HUDEP-2 (cell line): Measurements from ENCODE around the gene MORN1.
"Not testable (repeated sequence)": the region's sequence is repeated elsewhere in the genome, so short reads cannot be mapped to it uniquely, and the experiment has no call there.

Source experiments
- DNase-seq, 76 experiments: peaks; one replicate each; lab custom pipeline; 2025; ENCODE audit not compliant: unreplicated experiment in 76 of 76; lab: John Stamatoyannopoulos, UW

The MORN1 gene

DNA sequence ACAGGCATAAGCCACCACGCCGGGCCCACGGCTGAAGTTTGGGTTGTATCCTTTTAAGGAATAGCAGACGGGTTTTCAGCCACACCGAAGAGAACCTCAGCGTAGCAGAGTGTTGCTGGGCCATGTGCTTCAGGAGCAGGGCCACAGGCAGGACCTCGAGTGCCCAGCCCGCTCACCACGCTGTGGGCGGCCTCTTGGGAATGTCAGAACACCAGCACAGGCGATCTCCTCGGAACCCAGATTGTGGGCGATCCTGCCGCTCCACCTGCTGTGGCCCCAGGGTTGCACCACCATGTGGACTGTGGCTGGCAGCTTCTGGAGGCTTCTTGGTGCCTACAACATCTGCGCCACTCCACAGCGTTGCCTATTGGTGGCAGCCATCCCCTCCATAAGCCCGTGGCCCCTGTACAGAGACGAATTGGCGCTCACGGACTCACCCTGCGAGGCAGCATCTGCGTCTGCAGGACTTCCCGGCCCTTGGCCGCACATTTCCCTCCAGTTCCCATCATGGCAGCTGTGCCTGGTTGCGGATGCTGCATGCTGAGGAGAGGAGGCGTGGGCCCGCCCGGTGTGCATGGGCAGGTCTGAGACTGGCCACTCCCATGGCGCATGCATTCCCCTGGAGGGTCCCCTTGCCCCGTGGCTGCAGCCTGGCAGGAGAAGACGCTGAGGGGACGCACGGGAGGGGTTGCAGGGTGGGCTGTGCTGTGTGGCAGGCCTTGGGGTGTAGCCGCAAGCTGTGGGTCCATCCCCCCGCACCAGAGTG is 93.9 kb downstream of the MORN1 start:
- no peak for DNase-seq

DNA sequence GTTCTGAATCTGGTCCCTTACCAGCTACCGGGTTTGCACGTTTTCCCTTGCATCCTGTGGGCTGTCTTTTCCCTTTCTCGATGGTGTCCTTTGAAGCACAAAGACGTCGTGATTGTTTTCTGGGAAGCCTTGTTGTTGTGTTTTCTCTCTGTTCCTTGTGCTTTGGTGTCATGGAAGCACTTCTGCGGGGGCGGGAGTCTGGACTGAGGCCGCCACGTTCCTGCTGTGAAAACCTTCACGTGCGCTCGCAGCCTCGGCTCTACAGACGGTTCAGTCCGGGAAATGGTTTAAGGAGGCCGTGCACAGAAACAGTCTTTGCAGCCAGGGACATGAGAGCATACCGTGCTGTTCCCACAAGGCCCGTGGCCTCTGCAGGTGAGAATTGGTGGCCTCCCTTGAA is 94.7 kb downstream of the MORN1 start:
- DNase-seq, result no peak

DNA sequence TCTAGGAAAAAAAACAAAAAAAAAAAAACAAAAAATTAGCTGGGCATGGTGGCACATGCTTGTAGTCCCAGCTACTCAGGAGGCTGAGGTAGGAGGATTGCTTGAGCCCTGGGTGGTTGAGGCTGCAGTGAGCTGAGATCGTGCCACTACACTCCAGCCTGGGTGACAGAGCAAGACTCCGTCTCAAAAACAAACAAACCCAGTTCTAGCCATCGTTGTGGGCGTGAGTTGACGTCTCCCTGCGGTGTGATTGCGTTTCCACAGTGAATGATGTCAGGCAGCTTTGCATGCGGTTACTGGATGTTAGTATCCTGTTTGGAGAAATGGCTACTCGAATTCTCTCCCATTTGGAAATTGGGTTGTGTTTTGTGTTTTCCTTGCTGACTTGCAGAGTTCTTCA is 95.1 kb downstream of the MORN1 start:
- DNase-seq, result not testable (repeated sequence)

DNA sequence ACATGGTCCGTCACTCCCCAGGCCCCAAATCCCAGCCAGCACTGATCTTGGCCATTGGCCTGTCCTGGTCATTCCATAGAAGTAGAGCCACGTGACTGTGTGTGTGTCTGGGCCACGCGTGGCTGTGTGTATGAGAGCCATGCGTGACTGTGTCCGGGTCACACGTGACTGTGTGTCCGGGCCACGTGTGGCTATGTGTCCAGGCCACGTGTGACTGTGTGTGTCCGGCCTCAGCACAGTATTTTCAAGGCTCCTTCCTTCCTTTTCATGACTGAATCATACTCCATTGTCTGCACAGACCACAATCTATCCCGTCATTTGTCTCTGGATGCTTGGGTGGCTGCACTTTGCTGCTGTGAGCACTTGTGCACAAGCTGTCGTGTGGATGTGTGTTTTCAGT is 95.8 kb downstream of the MORN1 start:
- no peak for DNase-seq

DNA sequence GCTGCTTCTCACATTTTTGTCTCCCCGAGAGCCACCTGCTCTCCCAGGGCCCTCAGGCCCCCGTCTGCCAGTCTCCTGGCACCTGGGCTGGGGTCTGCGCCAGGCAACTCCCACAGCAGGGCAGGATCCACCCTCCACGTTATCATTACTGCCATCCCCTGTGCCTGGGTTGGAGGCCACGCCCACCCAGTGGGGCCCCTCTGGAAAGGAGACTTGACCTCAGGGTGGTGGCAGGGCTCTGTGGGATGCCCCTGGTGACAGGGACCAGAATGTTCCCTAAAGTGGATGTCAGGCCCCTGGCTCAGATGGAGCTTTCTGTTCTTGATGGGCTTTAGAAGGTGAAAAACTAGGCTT is 96.7 kb downstream of the MORN1 start:
- DNase-seq, result peak in 7 of 76 experiments; percentile 6 to 33 (median 14)

DNA sequence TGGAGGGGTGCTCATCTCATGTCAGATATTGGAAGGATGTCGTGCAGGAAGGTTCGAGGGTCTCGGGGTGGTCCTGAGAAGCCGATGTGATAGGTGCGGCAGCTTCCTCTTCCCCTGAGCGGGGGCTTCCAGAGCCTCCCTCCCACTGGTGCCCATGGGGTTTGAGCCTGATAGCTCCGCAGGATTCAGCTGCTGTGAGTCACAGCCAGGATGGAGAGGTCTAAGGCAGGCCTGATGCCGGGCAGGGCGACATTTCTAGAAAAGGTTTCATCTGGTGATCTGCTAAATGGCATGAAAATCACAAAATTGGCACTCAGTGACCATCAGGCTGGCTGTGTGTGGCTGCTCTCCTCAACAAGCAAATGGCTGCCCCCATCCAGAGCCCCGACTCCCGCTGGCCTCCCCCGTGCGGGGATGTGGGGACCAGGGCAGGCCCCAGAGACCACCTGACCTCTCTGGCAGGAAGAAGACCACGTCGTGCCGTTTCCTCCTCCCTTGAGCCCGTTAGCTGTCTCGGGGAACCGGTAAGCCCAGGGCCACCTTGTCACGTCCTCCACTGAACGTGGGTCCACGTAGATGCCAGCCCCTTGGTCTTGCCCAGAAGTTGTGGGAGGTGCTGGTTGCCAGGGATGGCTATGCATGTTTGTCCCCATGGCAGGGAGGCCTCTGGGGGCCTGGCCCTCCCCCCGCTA is 97.2 kb downstream of the MORN1 start:
- DNase-seq, result no peak

DNA sequence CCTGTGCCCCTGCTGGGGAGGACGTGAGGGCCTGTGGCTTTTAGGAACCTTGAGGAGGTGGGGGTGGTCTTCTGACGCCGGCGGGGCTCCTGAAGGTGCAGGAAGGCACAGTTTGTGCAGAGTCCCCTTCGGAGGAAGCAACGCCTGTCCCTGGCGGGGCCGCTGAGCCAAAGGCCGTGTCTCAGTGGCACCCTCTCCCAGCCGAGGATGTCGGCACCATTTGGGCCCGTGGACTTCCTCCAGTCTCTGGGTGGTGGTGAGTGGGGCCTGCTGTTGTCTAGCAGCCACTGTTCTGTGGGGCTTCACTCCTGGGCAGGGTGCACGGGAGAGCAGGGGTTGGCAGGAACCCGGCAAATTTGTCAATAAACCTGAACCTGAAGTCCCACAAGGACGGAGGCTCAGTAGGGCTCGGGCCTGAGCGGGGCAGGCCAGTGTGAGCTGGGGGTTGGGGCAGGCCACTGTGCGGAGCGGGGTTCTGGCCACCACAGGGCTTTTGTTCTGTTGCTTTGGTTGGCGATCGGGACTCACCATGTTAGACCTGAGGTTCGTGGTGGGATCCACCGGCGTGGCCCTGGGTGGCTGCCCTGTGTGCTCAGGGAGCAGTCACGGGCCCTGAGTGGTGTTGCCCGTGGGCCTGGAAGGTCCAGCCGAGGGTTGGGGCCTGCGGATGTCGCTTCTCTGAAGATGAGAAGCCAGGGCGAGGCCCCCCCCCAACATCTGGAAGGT is 98.5 kb downstream of the MORN1 start:
- DNase-seq, result no peak

DNA sequence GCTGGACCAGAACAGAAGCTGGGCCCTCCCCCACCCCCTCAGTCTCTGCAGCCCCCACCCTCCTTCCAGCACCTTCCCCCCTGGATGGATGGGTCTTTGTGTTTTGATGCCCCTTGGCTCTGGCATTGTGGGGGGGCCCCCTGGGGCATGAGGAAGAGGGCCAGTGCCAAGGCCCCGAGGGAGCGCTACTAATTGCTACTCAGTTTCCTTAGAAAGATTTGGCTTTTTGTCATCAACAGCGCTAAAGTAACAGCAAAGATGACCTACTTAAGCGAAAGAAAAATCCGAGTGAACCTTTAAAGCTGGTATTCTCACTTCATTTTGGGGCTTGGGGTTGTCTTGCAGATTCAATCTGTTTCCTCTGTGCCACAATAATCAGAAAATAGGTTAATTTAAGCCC is 99.8 kb downstream of the MORN1 start:
- DNase-seq, result no peak

DNA sequence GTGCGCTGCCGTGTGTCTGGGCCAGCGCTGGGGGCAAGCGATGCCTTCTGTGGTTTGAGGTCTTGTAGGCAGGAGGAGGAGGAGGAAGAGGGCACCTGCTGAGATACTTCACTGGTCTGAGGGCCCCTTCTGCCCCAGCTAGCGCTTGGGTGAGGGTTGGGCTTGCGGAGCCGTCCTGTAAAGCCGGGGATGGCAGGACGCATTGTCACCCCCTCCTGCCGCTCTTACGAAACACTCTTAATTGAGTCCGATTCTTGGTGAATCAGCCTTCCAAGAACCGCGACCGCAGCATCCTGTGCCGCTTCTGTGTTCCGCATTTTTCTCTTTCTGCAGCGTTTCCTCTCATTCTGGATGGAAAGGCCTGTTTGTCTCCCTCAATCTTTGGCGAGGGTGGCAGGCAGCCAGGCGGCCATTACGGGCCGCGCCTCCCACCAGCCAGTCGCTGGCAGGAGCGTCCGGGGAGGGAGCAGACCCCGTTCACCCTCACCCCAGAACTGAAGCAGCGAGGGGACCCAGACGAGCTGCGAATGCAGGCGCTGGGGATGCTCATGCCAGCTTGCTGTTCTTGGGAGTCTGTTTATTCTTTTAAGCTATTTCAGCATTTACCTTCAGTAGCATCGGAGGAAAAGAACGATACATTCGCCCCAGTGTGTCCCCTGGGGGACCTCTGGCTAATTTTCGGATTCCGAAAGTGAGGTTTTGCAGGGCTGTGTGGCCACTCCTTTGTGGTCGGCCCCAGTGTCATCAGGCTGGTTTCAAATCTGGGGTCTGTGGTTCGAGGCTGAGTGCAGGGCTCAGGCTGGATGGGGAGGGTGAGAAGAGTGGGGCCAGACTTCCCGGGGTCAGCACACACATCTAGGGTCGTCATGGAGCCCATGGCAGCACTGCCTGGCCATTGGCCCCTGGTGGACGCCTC is 100.5 kb downstream of the MORN1 start:
- DNase-seq, result peak in 69 of 76 experiments; percentile 19 to 82 (median 56)

DNA sequence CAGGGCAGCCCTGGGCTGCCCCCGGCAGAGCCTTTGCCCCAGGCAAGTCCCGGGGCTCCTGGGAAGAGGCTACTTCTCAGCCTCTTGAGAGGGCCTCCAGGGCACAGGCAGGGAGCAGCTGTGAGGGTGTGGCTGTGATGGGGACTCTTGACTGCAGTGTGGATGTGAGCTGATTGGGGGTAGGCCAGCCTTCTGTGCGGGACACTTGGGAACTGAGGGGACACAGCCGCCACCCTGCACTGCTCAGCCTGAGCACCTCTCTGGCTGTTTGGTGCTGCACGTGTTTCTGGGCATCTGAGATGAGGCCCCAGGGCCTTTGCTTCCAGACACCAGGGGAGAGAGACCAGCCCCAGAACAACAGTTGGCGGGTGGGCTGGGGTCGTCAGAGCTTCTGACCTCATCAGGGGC is 101.2 kb downstream of the MORN1 start:
- DNase-seq, result peak in 64 of 76 experiments; percentile 6 to 79 (median 48)

DNA sequence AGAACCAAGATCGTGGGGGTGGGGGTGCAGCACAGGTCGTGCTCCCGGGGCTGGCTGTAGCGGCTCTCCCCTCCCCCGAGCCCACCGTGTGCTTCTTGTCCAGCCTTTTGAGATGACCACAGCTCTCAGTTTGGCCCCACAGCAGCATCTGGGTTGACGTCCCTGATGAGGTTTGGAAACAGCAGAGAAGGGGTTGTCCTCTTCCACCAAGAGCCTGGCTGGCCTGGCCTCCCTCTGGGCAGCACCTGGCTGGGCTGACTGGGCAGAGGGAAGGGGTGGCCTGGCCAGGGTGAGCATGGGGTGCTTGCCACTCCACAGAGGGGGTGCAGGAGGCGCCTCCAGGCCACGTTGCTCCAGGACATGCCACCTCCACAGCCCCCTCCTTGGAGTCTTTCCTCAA is 101.7 kb downstream of the MORN1 start:
- no peak for DNase-seq

DNA sequence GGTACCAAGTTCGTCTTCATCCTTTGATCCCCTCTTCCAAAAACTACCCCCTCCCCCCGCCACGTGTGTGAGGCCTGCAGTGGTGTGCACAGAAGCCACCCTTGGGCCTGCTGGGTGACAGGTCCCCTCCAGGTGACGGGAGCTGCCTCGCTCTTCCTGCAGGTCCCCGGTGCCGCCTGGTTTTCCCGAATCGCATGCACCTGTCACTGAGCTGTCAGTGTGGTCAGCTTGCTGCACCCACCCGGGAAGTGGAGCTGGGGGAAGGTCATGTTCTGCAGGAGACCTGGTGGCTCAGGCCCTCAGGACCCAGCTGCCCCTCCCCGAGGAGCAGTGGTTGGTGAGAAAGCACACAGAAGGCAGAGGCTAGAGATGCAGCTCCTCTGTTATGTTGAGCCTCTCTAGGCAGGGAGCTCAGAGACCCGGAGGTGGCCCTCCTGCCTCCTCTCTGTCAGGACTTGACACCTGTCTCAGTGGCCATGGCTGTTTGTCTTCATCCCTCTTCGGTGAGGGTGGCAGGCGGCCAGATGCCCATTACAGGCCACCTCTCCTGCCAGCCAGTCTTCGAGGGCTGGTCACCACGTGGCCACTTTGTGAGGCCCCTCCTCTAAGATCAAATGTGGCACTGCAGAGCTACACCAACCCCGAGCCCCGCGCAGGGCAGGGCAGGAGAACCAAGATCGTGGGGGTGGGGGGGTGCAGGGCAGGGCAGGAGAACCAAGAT is 102.4 kb downstream of the MORN1 start:
- DNase-seq, result no peak

DNA sequence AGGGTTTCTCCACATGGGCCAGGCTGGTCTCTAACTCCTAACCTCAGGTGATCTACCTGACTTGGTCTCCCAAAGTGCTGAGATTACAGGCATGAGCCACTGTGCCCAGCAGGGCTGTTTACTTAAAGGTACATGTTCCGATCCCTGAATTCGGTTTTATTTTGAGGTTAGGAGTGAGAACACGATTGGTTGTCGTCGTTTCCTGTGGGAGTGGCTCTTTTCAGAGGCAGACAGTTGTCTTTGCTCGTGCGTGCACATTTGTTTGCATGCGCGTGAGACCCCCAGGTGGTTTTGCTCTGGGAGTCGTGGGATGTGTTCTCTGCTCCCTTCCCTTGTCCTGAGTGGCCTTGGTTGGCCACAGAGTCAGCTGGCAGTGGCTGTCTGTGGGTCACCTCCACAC is 103.0 kb downstream of the MORN1 start:
- no peak for DNase-seq

DNA sequence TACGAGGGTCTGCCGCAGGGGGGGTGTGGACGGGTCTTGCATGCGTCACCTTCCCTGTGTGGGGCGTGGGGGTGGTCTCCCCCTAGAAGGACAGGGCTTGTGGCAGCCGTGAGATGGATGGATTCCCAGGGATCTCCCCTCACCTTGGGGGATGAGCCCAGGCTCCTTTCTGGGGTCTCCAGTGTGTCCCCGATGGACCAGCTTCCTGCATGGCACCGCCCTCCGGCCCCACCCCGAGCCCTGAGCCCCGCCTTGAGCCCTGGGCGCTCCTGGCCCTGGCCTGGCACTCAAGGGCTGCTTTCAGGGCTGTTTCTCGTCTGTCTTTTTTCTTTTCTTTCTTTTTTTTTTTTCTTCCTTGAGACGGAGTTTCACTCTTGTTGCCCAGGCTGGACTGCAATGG is 103.7 kb downstream of the MORN1 start:
- DNase-seq, result no peak

DNA sequence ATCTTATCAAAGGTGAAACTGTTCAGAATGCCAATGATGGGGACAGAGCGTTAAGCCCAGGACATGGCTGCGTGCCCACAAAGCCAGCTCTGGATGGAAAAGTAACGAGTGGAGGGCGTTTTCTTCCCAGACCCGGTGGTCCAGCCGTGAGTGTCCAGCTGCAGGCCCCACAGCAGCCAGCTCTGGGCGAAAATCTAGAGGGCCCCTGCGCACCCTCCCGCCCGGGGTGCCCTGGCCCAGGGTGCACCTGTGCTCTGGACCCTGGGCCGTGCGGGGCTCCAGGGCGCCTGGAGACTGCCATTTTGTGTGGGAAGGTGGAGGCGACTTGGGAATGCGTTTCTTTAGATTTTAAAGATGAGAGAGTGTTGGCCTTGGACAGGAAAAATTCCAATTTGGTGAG is 104.4 kb downstream of the MORN1 start:
- DNase-seq, result no peak

DNA sequence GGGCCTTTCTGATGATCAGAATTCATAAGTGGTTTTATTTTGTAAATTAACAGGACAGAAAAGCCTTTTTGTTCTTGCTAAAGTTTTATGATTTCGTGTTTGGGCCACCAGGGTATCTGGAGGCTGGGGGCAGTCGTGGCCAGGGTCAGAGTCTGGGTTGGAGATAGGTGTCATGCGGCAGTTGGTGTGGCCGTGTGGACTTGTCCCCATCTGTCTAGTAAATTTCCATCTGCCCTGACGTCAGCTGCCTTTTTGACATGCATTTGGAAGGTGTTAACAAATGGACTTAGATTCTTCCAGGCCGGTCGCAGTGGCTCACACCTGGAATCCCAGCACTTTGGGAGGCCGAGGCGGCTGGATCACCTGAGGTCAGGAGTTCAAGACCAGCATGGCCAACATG is 106.4 kb downstream of the MORN1 start:
- no peak for DNase-seq

DNA sequence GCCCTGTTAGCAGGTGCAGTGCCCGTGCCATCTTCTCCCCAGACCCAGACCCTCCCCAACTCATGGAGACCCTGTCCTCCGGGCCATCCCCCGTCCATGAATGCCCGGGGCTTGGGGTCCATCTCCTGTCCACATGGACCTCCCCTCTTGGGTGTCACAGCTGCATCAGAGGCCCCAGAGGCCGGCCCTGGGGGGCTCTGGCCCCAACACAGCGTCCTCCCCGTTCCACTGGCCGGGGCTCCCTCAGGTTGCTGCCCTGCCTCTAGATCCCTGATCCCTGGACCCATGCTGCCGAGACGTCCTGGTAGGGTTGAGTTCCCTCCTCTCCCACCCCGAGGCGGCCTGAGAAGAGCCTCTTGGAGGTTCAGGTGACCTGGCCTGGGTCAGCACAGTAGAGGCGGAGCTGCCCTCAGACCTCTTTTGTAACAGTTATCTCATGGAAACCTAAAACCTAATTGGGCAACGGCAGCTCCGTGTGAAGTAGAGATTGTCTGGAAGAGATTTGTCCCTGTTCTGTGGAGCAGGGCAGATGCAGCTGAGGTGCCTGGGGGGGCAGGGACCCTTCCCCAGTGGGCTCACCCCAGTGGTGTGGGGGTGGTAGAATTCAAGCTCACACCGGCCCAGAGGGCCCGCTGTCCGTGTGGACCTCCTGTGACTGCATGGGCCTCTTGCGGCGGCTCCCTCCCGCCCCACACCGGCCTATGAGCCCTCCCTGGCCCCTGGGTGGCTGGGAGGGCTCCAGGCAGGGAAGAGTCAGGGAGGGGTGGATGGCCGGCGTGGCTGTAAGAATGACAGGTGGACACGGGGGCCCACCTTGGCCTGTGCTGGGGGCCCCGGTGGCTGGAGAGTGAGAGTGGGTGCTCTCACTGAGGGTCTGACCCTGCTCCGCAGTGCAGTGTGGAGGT is 107.1 kb downstream of the MORN1 start:
- no peak for DNase-seq

DNA sequence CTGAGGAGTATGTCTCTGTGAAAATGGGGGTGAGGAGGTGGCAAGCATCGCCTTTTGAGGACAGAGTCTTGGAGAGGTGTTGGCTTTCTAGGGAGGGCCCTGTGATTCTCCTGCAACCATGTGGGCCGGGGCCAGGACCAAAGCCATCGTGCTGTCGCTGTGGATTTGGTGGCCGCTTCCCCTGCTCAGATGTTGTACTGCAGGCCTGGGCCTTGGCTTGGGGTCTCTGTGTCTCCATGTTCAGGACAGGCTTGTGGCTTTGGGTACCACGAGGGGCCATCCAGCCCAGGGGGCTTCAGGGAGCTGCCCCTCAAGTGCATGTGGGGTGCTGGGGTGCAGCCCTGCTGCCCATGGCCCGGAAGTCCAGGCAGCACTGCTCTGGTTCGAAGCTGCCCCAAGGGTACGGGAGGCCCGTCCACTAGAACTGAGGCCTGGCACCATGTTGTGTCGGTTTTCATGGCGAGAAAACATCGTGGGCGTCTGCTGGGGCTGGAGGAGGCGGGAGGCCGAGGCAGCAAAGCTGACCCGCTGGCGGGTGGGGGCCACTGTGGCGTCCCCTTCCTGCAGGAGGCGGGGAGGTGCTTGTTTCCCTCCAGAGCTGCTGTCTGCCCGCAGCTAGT is 107.9 kb downstream of the MORN1 start:
- no peak for DNase-seq
